Activated CD8-positive, alpha-beta T cell treated with anti-CD3 and anti-CD28 coated beads for 36 hours (primary cell): ENCODE measurements around the gene B3GLCT. TPM values are rescaled to one million over a fixed set of nuclear protein-coding genes. Genes with fewer than 3 reads are reported as not detected.

Source experiments
- ATAC-seq: fragments of 200-7000 bp; cut with Tn5 transposase; one replicate; pipeline ENCODE4 v1.10.0; 2021; ENCODE audit warnings: mild to moderate bottlenecking, moderate library complexity
- CTCF ChIA-PET: fragments of 350-600 bp; sonication (Branson Sonifier 250); formaldehyde crosslinking; loops from one replicate; lab custom pipeline; 2021; ENCODE audit warnings: antibody characterized with exemption; lab: Charles Lee
- POLR2A ChIA-PET: fragments of 350-600 bp; sonication (Branson Sonifier 250); formaldehyde crosslinking; loops from one replicate; lab custom pipeline; 2021; ENCODE audit warnings: antibody characterized with exemption; lab: Charles Lee
- DNase-seq: peaks from one replicate; pipeline ENCODE4 v3.0.0-alpha.2; 2020
- H3K27ac Mint-ChIP-seq: one replicate; pipeline ENCODE4 v1.8.0; 2021; ENCODE audit warnings: mild to moderate bottlenecking, mixed read lengths
- H3K27me3 Mint-ChIP-seq: one replicate; pipeline ENCODE4 v1.8.0; 2021; ENCODE audit warnings: mixed read lengths
- H3K36me3 Mint-ChIP-seq: one replicate; pipeline ENCODE4 v1.8.0; 2021; ENCODE audit warnings: low read depth, mixed read lengths
- H3K4me1 Mint-ChIP-seq: one replicate; pipeline ENCODE4 v1.8.0; 2021; ENCODE audit warnings: low read depth, mixed read lengths
- H3K4me3 Mint-ChIP-seq: one replicate; pipeline ENCODE4 v1.8.0; 2021; ENCODE audit warnings: mild to moderate bottlenecking, moderate library complexity, mixed read lengths
- H3K9me3 Mint-ChIP-seq: one replicate; pipeline ENCODE4 v1.8.0; 2021; ENCODE audit warnings: mixed read lengths
- CTCF ChIP-seq: fragments of 200-600 bp; IDR thresholded peaks from one replicate; pipeline ENCODE4 v1.8.0; 2022; ENCODE audit warnings: antibody characterized with exemption, mild to moderate bottlenecking
- intact Hi-C: fragments of 100-400 bp; cut with micrococcal nuclease; formaldehyde crosslinking; loops from one replicate; pipeline ENCODE4 v1.10.0; 2022
- total RNA-seq, 2 experiments: library from RNA; stranded (reverse); gene quantifications; one replicate each; pipeline ENCODE4 v1.2.3, GENCODE V29; 2021

The B3GLCT gene
- total RNA-seq, 2 experiments from 2014 or later: 2.4 to 2.5 TPM

GRCh38 chr13:31346891-31347290 lies 147.1 kb downstream of the B3GLCT start:
- Mint-ChIP-seq H3K4me1 (no peaks in the 10 kb centered on the region), H3K9me3 (no peaks in the 10 kb centered on the region), H3K4me3 (no peak overlapping the region), H3K36me3 (no peaks in the 10 kb centered on the region), H3K27ac (no peak overlapping the region), H3K27me3 (peaks cover 10% of the 10 kb centered on the region)
- POLR2A ChIA-PET: no interaction called here
- CTCF ChIA-PET: no interaction called here
- TF ChIP-seq CTCF: no peak
- ATAC-seq: no peak
- intact Hi-C loops: no loop called here
- DNase-seq: no peak

GRCh38 chr13:31349156-31349555 lies 149.4 kb downstream of the B3GLCT start:
- TF ChIP-seq CTCF: no peak
- ATAC-seq (no peak), DNase-seq (no peak)
- Mint-ChIP-seq H3K9me3 (no peaks in the 10 kb centered on the region), H3K36me3 (no peaks in the 10 kb centered on the region), H3K27me3 (peaks cover 10% of the 10 kb centered on the region), H3K4me3 (no peak overlapping the region), H3K4me1 (no peaks in the 10 kb centered on the region), H3K27ac (no peak overlapping the region)
- POLR2A ChIA-PET: interaction anchor here (0.6 kb wide), 2 partner anchors 471 to 605 kb away, joined by 3 to 4 read pairs; no protein-coding TSS in a partner anchor
- CTCF ChIA-PET: no interaction called here
- intact Hi-C loops: no loop called here

GRCh38 chr13:31350560-31350959 lies 150.8 kb downstream of the B3GLCT start:
- Mint-ChIP-seq H3K9me3 (no peaks in the 10 kb centered on the region), H3K4me3 (no peak overlapping the region), H3K4me1 (no peaks in the 10 kb centered on the region), H3K36me3 (no peaks in the 10 kb centered on the region), H3K27me3 (peaks cover 10% of the 10 kb centered on the region), H3K27ac (no peak overlapping the region)
- DNase-seq (no peak), ATAC-seq (no peak)
- TF ChIP-seq CTCF: no peak
- ChIA-PET POLR2A (no interaction called here), CTCF (interaction anchor here (1.2 kb wide), 1 partner anchor 81 kb away, joined by 3 read pairs; no protein-coding TSS in a partner anchor)
- intact Hi-C loops: no loop called here

GRCh38 chr13:31351376-31351775 lies 151.6 kb downstream of the B3GLCT start:
- DNase-seq: no peak
- no peak for TF ChIP-seq CTCF
- H3K27me3 Mint-ChIP-seq: peaks cover 10% of the 10 kb centered on the region
- intact Hi-C loops: no loop called here
- H3K36me3 Mint-ChIP-seq: no peaks in the 10 kb centered on the region
- H3K4me3 Mint-ChIP-seq: no peak overlapping the region
- H3K9me3 Mint-ChIP-seq: peaks cover 6% of the 10 kb centered on the region
- ChIA-PET CTCF (interaction anchor here (1.2 kb wide), 1 partner anchor 80 kb away, joined by 3 read pairs; no protein-coding TSS in a partner anchor), POLR2A (no interaction called here)
- no peak for ATAC-seq
- H3K4me1 Mint-ChIP-seq: no peaks in the 10 kb centered on the region
- no peak overlapping the region for H3K27ac Mint-ChIP-seq

- no peak for ATAC-seq
- H3K27me3 Mint-ChIP-seq: peaks cover 10% of the 10 kb centered on the region
- no peaks in the 10 kb centered on the region for H3K4me1 Mint-ChIP-seq
- no peak for DNase-seq
- ChIA-PET POLR2A (no interaction called here), CTCF (no interaction called here)
- H3K27ac Mint-ChIP-seq: no peak overlapping the region
- intact Hi-C loops: no loop called here
- H3K4me3 Mint-ChIP-seq: no peak overlapping the region
- no peaks in the 10 kb centered on the region for H3K36me3 Mint-ChIP-seq
- H3K9me3 Mint-ChIP-seq: peaks cover 6% of the 10 kb centered on the region
- no peak for TF ChIP-seq CTCF
These were observed 152.7 kb downstream of the B3GLCT start for GRCh38 chr13:31352467-31352866.
